HepG2 (cell line): ENCODE results near the gene SNX30. TPM values are rescaled to one million over a fixed set of nuclear protein-coding genes. Genes with fewer than 3 reads are reported as not detected.
A peak's percentile ranks its signal among the peaks of the same experiment; 100 is the strongest.

ENCODE experiments used
- HNF4A ChIP-seq: sonication (generic); formaldehyde crosslinking; IDR thresholded peaks from 2 replicates; pipeline ENCODE4 v1.4.0; 2020; ENCODE audit warnings: missing genetic modification reagents
- KLF11 ChIP-seq: IDR thresholded peaks from 2 replicates; pipeline ENCODE4 v1.6.1; 2016; ENCODE audit warnings: missing compliant biosample characterization
- NR2C2 ChIP-seq: sonication (generic); formaldehyde crosslinking; IDR thresholded peaks from 2 replicates; pipeline ENCODE4 v1.4.0; 2020; ENCODE audit warnings: missing genetic modification reagents, mild to moderate bottlenecking, moderate library complexity, borderline replicate concordance
- PAX8 ChIP-seq: sonication (generic); formaldehyde crosslinking; IDR thresholded peaks from 2 replicates; pipeline ENCODE4 v1.8.0; 2022; ENCODE audit warnings: mild to moderate bottlenecking, missing genetic modification reagents, borderline replicate concordance
- POLR2AphosphoS5 ChIP-seq: IDR thresholded peaks from 2 replicates; pipeline ENCODE4 v1.6.1; 2012; ENCODE audit warnings: low read depth, low read length
- SATB2 ChIP-seq: sonication (generic); formaldehyde crosslinking; IDR thresholded peaks from 2 replicates; pipeline ENCODE4 v1.5.0; 2020; ENCODE audit warnings: missing genetic modification reagents
- STAT5B ChIP-seq: sonication (generic); formaldehyde crosslinking; IDR thresholded peaks from 2 replicates; pipeline ENCODE4 v1.4.0; 2020; ENCODE audit warnings: missing genetic modification reagents
- ZNF230 ChIP-seq: sonication (generic); formaldehyde crosslinking; IDR thresholded peaks from 2 replicates; pipeline ENCODE4 v1.4.0; 2020; ENCODE audit warnings: mild to moderate bottlenecking, missing genetic modification reagents
- ZNF317 ChIP-seq: sonication (generic); formaldehyde crosslinking; IDR thresholded peaks from 2 replicates; pipeline ENCODE4 v1.5.0; 2020; ENCODE audit warnings: mild to moderate bottlenecking, missing genetic modification reagents
- ZNF556 ChIP-seq: sonication (generic); formaldehyde crosslinking; IDR thresholded peaks from 2 replicates; pipeline ENCODE4 v1.4.0; 2020; ENCODE audit warnings: mild to moderate bottlenecking, missing genetic modification reagents, borderline replicate concordance
- ZNF780A ChIP-seq: sonication (generic); formaldehyde crosslinking; IDR thresholded peaks from 2 replicates; pipeline ENCODE4 v1.8.0; 2022; ENCODE audit warnings: mild to moderate bottlenecking, missing genetic modification reagents, moderate library complexity
- polyA plus RNA-seq, 8 experiments: library from polyadenylated mRNA; depleted of rRNA in 3 of 8; stranded (reverse) in 7 of 8; unstranded in 1 of 8; fragments of >200 nt; fragmentation: Illumina TruSeq in 4 of 8; extraction: Trizol in 4 of 8; gene quantifications; 2 replicates each; pipeline versions ENCODE4 v1.2.1 to v1.2.3, GENCODE V29; 2011 to 2016; ENCODE audit warnings: low read depth in 4 of 8, missing spikeins in 1 of 8, mixed read lengths in 1 of 8; ENCODE audit not compliant: insufficient read depth in 1 of 8
- total RNA-seq, 5 experiments: library from RNA; depleted of rRNA; stranded (reverse); fragments of >200 nt; fragmentation: Illumina TruSeq; extraction: Trizol; gene quantifications; 2 replicates each; pipeline ENCODE4 v1.2.3, GENCODE V29; 2016; ENCODE audit warnings: low read depth in 1 of 5
- TF ChIP-seq, protein P1 (sequence below): sonication (generic); formaldehyde crosslinking; IDR thresholded peaks from 2 replicates; pipeline ENCODE4 v1.8.1; 2022; ENCODE audit warnings: mild to moderate bottlenecking, missing genetic modification reagents
- TF ChIP-seq, protein P2 (sequence below), 2 experiments: fragments of 450-650 bp in 1 of 2; sonication (generic) in 1 of 2; formaldehyde crosslinking; IDR thresholded peaks; 2 replicates each; pipeline versions ENCODE4 v1.5.0 to v1.8.0; 2020 to 2022; ENCODE audit warnings: mild to moderate bottlenecking in 1 of 2, missing genetic modification reagents in 1 of 2
- TF ChIP-seq, protein P3 (sequence below): IDR thresholded peaks from 2 replicates; pipeline ENCODE4 v1.4.0; 2020; ENCODE audit warnings: mild to moderate bottlenecking, missing genetic modification reagents
- TF ChIP-seq, protein P4 (sequence below): sonication (generic); formaldehyde crosslinking; IDR thresholded peaks from 2 replicates; pipeline ENCODE4 v1.4.0; 2020; ENCODE audit warnings: missing genetic modification reagents
- TF ChIP-seq, protein P5 (sequence below): sonication (generic); formaldehyde crosslinking; IDR thresholded peaks from 2 replicates; pipeline ENCODE4 v1.5.0; 2020; ENCODE audit warnings: mild to moderate bottlenecking, missing genetic modification reagents, borderline replicate concordance
- TF ChIP-seq, protein P6 (sequence below): IDR thresholded peaks from 2 replicates; pipeline ENCODE4 v1.6.1; 2018; ENCODE audit warnings: missing genetic modification reagents, mild to moderate bottlenecking, missing compliant biosample characterization

The SNX30 gene
- total and polyA plus RNA-seq, 2 of the 13 experiments (the other 11 are each of a cell fraction or from before 2014, with no cell fraction given): 4.4 to 12.4 TPM

DNA sequence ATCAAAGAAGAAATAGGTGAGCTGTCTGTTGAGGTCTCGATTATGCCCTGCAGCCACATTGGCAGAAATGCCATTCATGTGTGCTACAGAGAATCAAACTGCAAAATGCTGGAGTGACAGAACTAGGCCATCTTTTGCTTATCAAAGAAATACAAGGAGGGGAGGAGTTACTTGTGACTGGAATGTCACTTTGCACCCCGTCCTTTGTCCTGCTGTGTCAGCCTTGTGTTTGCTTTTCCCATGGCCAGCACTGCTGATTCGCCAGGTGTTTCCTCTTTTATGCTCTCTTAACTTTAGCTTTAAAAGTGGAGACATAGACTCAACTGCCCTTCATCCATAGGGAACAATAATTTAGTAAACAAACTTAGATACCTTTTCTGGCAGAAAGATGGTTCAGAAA is 85.8 kb downstream of the SNX30 start (continued):
- TF ChIP-seq, protein P1, sequence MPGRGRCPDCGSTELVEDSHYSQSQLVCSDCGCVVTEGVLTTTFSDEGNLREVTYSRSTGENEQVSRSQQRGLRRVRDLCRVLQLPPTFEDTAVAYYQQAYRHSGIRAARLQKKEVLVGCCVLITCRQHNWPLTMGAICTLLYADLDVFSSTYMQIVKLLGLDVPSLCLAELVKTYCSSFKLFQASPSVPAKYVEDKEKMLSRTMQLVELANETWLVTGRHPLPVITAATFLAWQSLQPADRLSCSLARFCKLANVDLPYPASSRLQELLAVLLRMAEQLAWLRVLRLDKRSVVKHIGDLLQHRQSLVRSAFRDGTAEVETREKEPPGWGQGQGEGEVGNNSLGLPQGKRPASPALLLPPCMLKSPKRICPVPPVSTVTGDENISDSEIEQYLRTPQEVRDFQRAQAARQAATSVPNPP (CRISPR knock-in tag): no peak
- TF ChIP-seq, protein P2, sequence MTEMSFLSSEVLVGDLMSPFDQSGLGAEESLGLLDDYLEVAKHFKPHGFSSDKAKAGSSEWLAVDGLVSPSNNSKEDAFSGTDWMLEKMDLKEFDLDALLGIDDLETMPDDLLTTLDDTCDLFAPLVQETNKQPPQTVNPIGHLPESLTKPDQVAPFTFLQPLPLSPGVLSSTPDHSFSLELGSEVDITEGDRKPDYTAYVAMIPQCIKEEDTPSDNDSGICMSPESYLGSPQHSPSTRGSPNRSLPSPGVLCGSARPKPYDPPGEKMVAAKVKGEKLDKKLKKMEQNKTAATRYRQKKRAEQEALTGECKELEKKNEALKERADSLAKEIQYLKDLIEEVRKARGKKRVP (CRISPR knock-in tag; IDR thresholded peaks at IDR 0.05): no peak
- TF ChIP-seq, protein P3, sequence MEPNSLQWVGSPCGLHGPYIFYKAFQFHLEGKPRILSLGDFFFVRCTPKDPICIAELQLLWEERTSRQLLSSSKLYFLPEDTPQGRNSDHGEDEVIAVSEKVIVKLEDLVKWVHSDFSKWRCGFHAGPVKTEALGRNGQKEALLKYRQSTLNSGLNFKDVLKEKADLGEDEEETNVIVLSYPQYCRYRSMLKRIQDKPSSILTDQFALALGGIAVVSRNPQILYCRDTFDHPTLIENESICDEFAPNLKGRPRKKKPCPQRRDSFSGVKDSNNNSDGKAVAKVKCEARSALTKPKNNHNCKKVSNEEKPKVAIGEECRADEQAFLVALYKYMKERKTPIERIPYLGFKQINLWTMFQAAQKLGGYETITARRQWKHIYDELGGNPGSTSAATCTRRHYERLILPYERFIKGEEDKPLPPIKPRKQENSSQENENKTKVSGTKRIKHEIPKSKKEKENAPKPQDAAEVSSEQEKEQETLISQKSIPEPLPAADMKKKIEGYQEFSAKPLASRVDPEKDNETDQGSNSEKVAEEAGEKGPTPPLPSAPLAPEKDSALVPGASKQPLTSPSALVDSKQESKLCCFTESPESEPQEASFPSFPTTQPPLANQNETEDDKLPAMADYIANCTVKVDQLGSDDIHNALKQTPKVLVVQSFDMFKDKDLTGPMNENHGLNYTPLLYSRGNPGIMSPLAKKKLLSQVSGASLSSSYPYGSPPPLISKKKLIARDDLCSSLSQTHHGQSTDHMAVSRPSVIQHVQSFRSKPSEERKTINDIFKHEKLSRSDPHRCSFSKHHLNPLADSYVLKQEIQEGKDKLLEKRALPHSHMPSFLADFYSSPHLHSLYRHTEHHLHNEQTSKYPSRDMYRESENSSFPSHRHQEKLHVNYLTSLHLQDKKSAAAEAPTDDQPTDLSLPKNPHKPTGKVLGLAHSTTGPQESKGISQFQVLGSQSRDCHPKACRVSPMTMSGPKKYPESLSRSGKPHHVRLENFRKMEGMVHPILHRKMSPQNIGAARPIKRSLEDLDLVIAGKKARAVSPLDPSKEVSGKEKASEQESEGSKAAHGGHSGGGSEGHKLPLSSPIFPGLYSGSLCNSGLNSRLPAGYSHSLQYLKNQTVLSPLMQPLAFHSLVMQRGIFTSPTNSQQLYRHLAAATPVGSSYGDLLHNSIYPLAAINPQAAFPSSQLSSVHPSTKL: peak; percentile 36; the same call in 1 of the 2 replicates
- TF ChIP-seq, protein P4, sequence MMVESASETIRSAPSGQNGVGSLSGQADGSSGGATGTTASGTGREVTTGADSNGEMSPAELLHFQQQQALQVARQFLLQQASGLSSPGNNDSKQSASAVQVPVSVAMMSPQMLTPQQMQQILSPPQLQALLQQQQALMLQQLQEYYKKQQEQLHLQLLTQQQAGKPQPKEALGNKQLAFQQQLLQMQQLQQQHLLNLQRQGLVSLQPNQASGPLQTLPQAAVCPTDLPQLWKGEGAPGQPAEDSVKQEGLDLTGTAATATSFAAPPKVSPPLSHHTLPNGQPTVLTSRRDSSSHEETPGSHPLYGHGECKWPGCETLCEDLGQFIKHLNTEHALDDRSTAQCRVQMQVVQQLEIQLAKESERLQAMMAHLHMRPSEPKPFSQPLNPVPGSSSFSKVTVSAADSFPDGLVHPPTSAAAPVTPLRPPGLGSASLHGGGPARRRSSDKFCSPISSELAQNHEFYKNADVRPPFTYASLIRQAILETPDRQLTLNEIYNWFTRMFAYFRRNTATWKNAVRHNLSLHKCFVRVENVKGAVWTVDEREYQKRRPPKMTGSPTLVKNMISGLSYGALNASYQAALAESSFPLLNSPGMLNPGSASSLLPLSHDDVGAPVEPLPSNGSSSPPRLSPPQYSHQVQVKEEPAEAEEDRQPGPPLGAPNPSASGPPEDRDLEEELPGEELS (CRISPR knock-in tag): peak; percentile 42; the same call in 1 of the 2 replicates
- no peak for TF ChIP-seq KLF11 (CRISPR knock-in tag)
- TF ChIP-seq ZNF780A: no peak
- peak; percentile 37 for TF ChIP-seq HNF4A (CRISPR knock-in tag)
- no peak for TF ChIP-seq ZNF317 (CRISPR knock-in tag)
- TF ChIP-seq, protein P5, sequence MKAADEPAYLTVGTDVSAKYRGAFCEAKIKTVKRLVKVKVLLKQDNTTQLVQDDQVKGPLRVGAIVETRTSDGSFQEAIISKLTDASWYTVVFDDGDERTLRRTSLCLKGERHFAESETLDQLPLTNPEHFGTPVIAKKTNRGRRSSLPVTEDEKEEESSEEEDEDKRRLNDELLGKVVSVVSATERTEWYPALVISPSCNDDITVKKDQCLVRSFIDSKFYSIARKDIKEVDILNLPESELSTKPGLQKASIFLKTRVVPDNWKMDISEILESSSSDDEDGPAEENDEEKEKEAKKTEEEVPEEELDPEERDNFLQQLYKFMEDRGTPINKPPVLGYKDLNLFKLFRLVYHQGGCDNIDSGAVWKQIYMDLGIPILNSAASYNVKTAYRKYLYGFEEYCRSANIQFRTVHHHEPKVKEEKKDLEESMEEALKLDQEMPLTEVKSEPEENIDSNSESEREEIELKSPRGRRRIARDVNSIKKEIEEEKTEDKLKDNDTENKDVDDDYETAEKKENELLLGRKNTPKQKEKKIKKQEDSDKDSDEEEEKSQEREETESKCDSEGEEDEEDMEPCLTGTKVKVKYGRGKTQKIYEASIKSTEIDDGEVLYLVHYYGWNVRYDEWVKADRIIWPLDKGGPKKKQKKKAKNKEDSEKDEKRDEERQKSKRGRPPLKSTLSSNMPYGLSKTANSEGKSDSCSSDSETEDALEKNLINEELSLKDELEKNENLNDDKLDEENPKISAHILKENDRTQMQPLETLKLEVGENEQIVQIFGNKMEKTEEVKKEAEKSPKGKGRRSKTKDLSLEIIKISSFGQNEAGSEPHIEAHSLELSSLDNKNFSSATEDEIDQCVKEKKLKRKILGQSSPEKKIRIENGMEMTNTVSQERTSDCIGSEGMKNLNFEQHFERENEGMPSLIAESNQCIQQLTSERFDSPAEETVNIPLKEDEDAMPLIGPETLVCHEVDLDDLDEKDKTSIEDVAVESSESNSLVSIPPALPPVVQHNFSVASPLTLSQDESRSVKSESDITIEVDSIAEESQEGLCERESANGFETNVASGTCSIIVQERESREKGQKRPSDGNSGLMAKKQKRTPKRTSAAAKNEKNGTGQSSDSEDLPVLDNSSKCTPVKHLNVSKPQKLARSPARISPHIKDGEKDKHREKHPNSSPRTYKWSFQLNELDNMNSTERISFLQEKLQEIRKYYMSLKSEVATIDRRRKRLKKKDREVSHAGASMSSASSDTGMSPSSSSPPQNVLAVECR (CRISPR knock-in tag): no peak; the same call in 1 of the 2 replicates
- TF ChIP-seq, protein P6, sequence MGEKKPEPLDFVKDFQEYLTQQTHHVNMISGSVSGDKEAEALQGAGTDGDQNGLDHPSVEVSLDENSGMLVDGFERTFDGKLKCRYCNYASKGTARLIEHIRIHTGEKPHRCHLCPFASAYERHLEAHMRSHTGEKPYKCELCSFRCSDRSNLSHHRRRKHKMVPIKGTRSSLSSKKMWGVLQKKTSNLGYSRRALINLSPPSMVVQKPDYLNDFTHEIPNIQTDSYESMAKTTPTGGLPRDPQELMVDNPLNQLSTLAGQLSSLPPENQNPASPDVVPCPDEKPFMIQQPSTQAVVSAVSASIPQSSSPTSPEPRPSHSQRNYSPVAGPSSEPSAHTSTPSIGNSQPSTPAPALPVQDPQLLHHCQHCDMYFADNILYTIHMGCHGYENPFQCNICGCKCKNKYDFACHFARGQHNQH (CRISPR knock-in tag): no peak
- no peak for TF ChIP-seq ZNF556
- no peak for TF ChIP-seq ZNF230 (CRISPR knock-in tag)
- no peak for TF ChIP-seq NR2C2 (CRISPR knock-in tag)
- TF ChIP-seq PAX8 (CRISPR knock-in tag): no peak
- no peak for TF ChIP-seq SATB2 (CRISPR knock-in tag)
- TF ChIP-seq STAT5B (CRISPR knock-in tag): no peak
- TF ChIP-seq POLR2AphosphoS5: no peak
